GM18511 (cell line): ENCODE data around the gene ANKRD66.
"Not testable (repeated sequence)": the region's sequence is repeated elsewhere in the genome, so short reads cannot be mapped to it uniquely, and the experiment has no call there.

Source experiments
- ATAC-seq: cut with Tn5 transposase; IDR thresholded peaks from one replicate; pipeline ENCODE4 v1.9.1; 2021; ENCODE audit warnings: mild to moderate bottlenecking, moderate library complexity; ENCODE audit not compliant: unreplicated experiment

ANKRD66 gene

GRCh38 chr6:46751658-46752057 lies 4.9 kb downstream of the ANKRD66 start:
- ATAC-seq = no peak

GRCh38 chr6:46755865-46756264 lies 9.1 kb downstream of the ANKRD66 start:
- no peak for ATAC-seq

- no peak for ATAC-seq
These were observed 9.9 kb downstream of the ANKRD66 start for GRCh38 chr6:46756469-46757213.

GRCh38 chr6:46757214-46757596 lies 10.5 kb downstream of the ANKRD66 start:
- ATAC-seq = no peak

- no peak for ATAC-seq
These were observed 12.4 kb downstream of the ANKRD66 start for GRCh38 chr6:46758960-46759753.

- ATAC-seq = no peak
These were observed 14.2 kb downstream of the ANKRD66 start for GRCh38 chr6:46760925-46761324.

- no peak for ATAC-seq
These were observed 16.7 kb downstream of the ANKRD66 start for GRCh38 chr6:46763466-46763865.

GRCh38 chr6:46764280-46764679 lies 17.5 kb downstream of the ANKRD66 start:
- ATAC-seq = not testable (repeated sequence)

- ATAC-seq = no peak
These were observed 18.2 kb downstream of the ANKRD66 start for GRCh38 chr6:46764961-46765360.

GRCh38 chr6:46772016-46772415 lies 25.3 kb downstream of the ANKRD66 start:
- no peak for ATAC-seq

- no peak for ATAC-seq
These were observed 26.0 kb downstream of the ANKRD66 start for GRCh38 chr6:46772762-46773161.

- no peak for ATAC-seq
These were observed 26.6 kb downstream of the ANKRD66 start for GRCh38 chr6:46773201-46773855.

GRCh38 chr6:46774736-46775135 lies 28.0 kb downstream of the ANKRD66 start:
- not testable (repeated sequence) for ATAC-seq

GRCh38 chr6:46776070-46776712 lies 29.5 kb downstream of the ANKRD66 start:
- ATAC-seq = no peak

- no peak for ATAC-seq
These were observed 31.0 kb downstream of the ANKRD66 start for GRCh38 chr6:46777476-46778346.

GRCh38 chr6:46781478-46782378 lies 35.0 kb downstream of the ANKRD66 start:
- ATAC-seq = no peak

- ATAC-seq = no peak
These were observed 37.8 kb downstream of the ANKRD66 start for GRCh38 chr6:46784535-46784934.

GRCh38 chr6:46787871-46788540 lies 41.3 kb downstream of the ANKRD66 start:
- ATAC-seq = no peak

GRCh38 chr6:46788791-46789190 lies 42.1 kb downstream of the ANKRD66 start:
- ATAC-seq = no peak
